Omental fat pad (tissue), 4 donors: ENCODE results near the gene RPUSD3. TPM values are rescaled to one million over a fixed set of nuclear protein-coding genes. Genes with fewer than 3 reads are reported as not detected.

Experiments
- ATAC-seq: fragments of 150-250 bp; one replicate; pipeline ENCODE4 v1.9.1; 2016; ENCODE audit warnings: mild to moderate bottlenecking, moderate library complexity; ENCODE audit not compliant: low FRiP score
- DNase-seq: peaks from one replicate; pipeline ENCODE4 v3.0.0-alpha.2; 2019; ENCODE audit warnings: low spot score
- total RNA-seq, 4 donors: library from RNA; depleted of rRNA; stranded (reverse); fragments of >200 nt; gene quantifications; one replicate each; pipeline ENCODE4 v1.1.0, GENCODE V29; 2016
- TF ChIP-seq, protein P1 (sequence below), 3 donors: fragments of 450-650 bp; IDR thresholded peaks; one replicate each; pipeline ENCODE4 v1.5.1; 2016 to 2017; ENCODE audit warnings: antibody characterized with exemption in 3 of 3, mild to moderate bottlenecking in 3 of 3, moderate library complexity in 2 of 3

RPUSD3 gene
- total RNA-seq, 4 donors from 2014 or later, result 18.4 to 44.9 (median 35.4) TPM

DNA sequence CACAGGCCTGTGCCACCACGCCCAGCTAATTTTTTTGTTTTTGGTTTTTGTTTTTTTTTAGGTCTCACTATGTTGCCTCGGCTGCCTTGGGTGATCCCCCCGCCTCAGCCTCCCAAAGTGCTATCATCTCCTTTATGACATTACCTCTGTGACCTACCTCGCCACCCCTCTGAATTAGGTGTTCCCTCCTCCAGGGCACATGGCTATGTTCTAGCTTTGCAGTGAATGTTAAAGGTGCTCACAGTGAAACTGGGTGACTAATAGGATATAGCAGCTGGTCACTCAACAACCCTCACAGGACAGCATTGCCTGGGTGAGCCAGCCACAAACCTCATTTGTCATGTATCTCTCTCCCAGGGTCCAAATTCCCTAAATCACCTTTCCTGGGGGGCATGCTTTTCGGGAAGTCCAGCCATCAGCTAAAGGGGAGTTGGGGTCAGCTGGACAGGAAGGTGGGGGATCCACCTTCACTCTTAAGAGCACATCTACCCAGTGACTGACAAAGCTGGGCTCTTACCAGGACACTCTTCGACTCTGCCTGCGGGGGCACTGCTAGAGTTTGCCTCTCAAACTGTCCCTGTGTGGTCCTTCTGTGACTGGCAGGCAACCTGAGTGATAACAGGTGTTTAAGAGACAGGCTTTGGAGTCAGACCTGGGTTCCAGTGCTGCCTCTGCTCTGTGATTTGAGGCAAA lies 35.3 kb downstream of the RPUSD3 start:
- TF ChIP-seq, protein P1, sequence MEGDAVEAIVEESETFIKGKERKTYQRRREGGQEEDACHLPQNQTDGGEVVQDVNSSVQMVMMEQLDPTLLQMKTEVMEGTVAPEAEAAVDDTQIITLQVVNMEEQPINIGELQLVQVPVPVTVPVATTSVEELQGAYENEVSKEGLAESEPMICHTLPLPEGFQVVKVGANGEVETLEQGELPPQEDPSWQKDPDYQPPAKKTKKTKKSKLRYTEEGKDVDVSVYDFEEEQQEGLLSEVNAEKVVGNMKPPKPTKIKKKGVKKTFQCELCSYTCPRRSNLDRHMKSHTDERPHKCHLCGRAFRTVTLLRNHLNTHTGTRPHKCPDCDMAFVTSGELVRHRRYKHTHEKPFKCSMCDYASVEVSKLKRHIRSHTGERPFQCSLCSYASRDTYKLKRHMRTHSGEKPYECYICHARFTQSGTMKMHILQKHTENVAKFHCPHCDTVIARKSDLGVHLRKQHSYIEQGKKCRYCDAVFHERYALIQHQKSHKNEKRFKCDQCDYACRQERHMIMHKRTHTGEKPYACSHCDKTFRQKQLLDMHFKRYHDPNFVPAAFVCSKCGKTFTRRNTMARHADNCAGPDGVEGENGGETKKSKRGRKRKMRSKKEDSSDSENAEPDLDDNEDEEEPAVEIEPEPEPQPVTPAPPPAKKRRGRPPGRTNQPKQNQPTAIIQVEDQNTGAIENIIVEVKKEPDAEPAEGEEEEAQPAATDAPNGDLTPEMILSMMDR (IDR thresholded peaks at IDR 0.05), result no peak
- ATAC-seq (no peak), DNase-seq (no peak)

DNA sequence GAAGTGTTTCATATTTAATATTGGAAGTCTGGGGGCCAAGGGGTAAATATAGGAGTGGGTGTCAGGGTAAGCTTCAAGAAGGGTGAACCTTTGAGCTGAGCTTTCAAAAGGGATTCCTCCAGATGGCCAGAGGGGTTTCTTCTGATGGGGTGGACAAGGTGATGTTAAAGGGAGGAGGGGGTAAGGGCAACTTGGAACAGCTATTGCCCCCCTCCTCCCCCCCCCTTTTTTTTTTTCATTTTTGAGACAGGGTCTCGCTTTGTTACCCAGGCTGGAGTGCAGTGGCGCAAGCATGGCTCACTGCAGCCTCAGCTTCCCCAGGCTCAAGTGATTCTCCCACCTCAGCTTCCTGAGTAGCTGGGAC lies 35.8 kb downstream of the RPUSD3 start:
- no peak for ATAC-seq

DNA sequence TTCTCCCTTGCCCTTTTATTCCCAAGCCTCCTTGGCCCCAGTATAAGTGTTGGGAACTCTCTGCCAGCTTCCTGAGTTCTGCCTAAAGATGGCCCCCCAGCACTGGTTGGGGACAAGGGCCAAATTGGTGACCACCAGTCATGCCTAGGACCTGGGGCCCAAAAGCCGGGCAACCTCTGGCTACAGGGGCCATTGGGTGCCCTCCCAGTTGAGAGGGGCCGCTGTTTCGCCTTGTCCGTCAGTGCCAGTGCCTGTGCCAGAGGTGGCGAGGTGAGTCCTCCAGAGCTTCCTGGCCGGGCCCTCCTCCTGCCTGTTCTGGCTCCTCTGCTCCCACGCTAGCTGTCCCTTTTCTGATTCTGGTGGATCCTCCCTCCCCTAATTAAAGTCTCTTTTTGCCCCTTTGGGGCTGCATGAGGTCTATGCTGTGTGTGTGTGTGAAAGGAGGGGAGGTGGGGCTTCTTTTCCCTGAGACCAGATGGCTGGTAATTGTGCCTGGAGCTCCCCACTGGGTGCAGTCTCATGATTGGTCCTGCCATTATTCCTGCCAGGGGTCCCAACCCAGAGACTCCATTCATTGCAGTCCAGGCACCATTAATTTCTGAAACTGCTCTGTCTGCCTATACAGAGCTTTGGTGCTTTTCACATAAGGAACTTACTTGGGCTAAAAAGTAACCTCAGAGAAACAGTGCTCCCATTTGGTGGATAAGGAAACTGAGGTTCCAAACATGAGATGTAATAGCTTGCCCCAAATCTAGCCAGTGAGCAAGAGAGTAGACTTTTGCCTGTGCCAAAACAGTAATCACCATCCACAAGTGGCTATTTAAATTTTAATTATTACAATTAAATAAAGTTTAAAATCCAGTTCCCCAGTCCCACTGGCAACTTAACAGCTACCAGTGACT lies 36.9 kb downstream of the RPUSD3 start:
- no peak for ATAC-seq
- TF ChIP-seq, protein P1 (IDR thresholded peaks at IDR 0.05), result no peak

More for the DNA sequence above, 35.8 kb downstream of the RPUSD3 start:
- TF ChIP-seq, protein P1 (IDR thresholded peaks at IDR 0.05), result no peak
- no peak for DNase-seq

DNA sequence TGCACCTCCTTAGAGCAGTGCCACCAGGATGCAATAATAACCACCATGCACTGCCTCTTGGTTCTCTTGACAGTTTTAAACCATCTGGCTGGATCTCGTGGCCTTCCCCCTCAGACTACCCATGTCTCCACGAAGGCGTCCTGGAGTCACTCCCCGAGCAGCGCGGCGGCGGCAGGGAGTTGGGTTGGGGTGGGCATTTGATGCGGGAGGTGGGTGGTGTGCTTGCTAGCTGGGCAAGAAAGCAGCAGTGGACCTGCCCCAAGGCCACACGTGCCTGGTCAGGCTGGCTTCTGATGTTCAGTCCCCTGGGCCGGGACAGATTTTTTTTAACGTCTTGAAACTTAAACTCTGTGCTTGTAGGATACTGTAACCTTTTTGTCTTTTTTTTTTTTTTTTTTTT lies 37.7 kb downstream of the RPUSD3 start:
- TF ChIP-seq, protein P1 (IDR thresholded peaks at IDR 0.05), result no peak
- no peak for ATAC-seq
- no peak for DNase-seq

More for the DNA sequence above, 36.9 kb downstream of the RPUSD3 start:
- DNase-seq, result no peak

DNA sequence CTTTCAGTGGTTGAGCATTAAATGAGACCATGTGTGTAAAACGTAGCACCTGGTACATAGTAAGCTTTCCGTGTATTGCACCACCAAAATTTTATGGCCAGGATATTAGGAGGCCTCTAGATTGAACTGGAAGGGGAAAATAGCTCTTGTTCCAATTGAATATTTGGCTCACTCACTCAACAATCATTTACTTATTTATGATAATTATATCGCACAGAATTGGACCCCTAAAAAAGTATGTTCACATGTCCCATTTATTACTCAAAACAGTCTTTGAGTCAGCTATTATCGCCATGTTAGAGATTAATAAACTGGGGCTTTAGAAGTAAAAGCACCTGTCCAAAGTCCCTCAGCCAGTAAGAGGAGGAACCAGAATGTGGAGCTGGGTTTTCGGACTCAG lies 38.8 kb downstream of the RPUSD3 start:
- no peak for ATAC-seq
- TF ChIP-seq, protein P1 (IDR thresholded peaks at IDR 0.05), result no peak
- DNase-seq, result no peak

DNA sequence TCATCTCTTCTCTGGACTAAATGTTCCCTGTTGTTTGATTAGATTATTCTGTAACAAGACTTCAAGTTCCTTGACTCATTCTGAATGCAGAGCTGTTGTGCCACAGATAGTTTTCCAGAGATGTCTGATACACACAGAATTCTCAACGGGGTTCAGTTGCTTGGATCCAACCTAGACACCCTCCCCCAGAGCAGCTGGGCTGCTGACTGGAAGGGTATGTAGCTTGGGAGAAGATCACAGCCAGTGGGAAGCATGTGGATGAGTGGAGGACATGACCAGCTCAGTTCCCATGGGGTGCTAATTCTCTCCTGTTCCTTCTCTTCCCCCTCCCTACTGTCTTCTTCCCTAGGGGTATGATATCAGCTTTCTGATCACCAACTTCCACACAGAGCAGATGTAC lies 40.3 kb downstream of the RPUSD3 start:
- ATAC-seq (no peak), DNase-seq (no peak)
- TF ChIP-seq, protein P1 (IDR thresholded peaks at IDR 0.05), result no peak
